Measurements from ENCODE around the gene AFDN.
"Not testable (repeated sequence)": the region's sequence is repeated elsewhere in the genome, so short reads cannot be mapped to it uniquely, and the experiment has no call there.

AFDN gene

GRCh38 chr6:167981916-167982462, 155.3 kb downstream of the AFDN start:
- no peak for DNase-seq

DNA sequence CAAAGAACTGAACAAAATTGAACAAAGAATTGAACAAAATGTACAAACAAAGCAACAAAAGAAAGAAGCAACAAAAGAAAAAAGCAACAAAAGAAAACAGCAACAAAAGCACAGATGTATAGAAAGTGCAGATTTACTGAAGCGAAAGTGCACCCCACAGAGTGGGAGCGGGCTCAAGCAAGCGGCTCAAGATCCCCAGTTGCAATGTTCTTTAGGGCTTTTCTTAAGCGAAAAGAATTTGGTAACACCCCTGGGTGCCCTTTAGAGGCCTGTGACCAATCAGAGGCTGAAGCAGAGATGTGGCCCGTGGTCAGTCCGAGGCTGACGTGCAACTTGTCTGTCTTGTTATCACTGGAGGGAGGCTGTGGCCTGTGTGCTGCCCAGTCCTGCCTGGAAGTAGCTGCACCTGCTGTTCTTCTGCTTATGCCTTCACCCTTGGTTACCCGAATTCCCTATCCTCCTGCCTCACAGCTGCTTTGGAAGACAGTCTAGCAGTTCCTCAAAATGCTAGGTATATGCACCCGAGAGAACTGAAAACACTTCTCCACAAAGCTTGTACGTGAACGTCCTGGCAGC, 157.5 kb downstream of the AFDN start:
- no peak for DNase-seq

DNA sequence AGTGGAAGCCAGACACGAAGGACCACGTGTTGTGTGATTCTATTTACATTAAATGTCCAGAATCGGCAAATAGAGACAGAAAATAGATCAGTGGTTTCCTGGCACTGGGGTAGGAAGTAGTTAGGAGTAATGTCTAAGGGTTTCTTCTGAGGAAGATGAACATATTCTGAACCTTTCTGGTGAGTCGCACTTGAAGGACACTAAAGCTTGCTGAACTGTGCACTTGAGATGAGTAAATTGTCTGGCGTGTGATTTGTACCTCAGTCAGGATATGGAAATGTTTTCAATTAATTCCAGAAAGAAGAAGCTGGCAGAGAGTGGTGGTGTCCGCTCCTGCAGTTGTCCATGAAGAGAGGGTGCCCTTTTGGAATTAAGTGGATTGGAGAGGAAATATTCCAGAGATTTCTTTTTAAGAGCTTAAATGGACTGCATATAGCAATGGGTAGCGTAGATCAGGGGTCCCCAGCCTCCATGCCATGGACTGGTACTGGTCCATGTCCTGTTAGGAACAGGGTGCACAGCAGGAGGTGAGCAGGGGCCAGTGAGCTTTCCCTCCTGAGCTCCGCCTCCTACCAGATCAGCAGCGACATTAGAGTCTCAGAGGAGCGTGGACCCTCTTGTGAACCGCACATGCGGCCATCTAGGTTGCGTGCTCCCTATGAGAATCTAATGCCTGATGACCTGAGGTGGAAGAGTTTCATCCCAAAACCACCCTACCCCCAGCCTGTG, 158.3 kb downstream of the AFDN start:
- DNase-seq = no peak

DNA sequence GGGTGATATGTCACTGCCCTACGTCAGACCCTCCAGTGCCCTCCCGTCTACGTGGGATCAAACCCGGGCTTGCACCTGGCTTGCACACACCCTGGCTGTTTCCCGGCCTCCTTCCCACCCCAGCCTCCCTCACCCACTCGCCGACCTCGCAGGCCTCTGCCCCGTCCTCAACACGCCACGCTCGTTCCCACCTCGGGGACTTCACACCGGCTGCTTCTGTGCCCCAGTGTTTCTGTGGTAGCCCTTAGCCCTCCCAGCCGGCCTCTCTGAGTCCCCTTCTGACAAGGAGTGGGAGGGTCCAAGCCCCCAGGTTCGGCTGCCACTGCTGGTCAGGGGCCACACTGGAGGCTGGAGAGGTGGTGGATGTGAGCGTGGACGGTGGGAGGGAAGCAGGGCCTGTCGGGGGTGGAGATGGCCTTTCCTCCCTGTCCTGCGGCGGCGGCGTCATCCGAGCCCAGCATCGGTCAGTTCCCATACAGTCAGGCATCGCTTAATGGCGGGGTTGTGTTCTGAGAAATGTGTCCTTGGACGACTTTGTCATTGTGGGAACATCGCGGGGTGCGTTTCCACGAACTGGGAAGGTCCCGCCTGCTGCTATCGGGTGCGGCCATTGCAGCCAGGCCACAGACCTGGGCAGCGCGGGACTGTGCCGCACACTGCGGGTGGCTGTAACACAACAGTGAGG, 159.3 kb downstream of the AFDN start:
- no peak for DNase-seq

- no peak for DNase-seq
Measured at GRCh38 chr6:167987396-167988153, 160.9 kb downstream of the AFDN start.

GRCh38 chr6:167988154-167988495, 161.4 kb downstream of the AFDN start:
- no peak for DNase-seq

DNA sequence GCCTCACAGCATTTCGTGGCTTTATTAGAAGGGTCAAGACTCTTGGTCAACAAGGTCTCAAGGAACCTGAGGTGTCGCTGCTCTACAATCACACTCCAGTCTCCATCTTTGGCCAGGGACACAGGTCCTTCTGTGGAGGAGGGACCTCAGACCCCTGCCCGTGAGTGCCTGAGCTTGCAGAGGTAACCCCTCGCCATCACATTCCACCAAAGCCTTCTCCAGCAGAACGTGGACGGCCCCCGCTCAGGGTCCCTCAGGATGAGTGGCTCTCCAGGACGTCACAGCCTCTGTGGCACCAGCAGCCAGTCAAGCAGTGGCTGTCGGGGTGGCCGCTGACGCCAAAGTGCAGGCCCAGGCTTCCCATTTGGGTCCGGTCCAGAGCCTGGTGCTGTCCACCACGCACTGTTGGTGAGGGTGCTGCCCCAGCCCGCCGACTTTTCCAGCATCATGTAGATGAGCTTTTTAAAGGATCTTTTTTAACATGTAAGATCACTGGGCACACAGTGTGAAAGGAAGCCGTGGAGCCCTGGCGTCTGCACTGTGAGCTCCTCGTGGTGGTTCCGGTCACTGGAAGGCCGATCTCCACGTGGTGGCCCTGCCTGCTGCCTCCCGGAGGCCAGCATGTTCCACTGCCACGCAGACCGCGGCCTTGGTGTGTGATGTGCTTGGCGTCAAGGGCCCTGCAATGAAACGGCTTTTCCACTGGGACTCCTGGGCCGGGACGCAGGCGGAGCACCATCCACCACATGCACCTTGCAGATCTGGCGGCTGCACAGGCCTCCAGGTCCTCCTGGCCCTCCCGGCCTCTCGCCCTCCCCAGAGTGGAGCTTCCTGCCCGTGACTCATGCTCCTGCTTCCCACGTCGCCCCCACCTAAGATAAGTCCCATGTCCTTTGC, 162.5 kb downstream of the AFDN start:
- no peak for DNase-seq

DNA sequence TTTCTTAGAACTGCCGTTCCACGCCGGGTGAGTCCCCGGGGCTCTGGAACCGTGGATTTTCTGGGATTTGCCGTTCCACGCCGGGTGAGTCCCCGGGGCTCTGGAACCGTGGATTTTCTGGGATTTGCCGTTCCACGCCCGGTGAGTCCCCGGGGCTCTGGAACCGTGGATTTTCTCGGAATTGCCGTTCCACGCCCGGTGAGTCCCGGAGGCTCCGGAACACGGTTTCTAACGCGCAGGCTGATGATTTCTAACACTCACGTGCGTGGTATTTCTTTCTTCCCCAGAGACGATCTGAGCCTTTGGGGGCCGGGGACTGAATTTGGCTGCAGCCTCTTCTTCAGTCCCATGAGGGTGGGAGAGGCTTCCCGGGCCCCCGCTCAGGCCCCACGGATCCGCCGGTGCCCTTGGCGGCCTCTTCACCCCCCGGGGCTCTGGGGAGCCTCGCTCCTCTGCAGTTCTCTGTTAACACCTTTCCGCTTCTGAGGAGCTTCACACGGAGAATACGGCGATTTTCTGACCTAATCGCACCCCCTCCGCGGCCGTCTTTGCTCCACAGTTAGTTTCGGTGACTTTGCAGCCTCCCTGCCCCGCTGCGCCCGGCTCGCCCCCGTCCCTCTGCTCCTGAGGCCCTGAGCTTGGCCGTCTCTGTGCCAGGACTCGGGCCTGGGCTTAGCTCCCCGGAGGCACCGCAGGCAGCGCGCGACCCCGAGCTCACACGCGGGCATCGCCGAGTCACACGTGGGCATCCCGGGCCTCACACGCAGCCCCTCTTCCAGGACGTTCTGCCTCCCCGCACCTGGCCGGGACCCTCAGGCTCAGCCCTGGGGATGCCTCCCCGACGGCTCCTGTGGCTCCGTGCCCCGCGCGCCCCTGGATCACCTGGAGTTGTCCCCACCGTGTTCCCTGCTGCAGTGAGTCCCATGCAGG, 163.6 kb downstream of the AFDN start:
- no peak for DNase-seq

DNA sequence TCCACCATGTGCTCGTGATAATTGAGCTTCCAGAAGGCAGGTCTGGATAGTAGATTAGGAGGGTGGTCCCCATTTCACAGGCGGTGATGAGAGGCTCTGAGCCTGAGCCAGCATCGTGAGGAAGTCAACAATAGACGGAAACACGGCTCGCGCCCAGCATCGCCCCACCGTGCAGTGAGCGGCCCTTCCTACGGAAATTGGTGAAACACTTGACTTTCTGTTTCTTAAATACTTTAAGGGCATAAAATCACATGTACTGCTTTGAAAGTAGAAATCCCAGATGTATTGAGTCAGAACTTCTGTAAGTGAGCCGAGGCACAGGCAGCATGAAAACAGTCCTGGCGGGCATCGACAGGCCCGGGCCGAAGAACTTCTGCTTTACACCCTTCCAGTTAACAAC, 166.5 kb downstream of the AFDN start:
- DNase-seq = no peak

- no peak for DNase-seq
Measured at GRCh38 chr6:167993831-167994230, 167.1 kb downstream of the AFDN start.

- no peak for DNase-seq
Measured at GRCh38 chr6:167995302-167995701, 168.6 kb downstream of the AFDN start.

DNA sequence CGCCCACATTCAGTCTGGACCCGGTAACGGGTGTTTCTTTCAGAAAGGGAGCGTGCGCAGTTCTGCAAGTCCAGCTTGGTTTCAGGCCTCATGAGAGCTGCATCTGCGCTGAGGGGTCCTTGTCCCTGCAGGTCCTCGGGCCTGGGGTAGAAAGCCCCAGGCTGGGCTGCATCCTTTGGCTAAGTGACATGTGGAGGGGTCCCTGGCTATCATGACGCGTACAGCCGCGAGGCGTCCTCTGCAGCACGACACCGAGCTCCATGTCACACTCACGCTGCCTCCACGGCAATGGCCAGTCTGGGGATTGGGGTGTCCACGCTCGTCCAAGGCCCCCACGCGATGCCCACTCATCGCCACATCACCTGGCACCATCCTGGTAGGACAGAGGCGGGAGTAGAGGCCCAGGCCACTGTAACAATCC, 169.0 kb downstream of the AFDN start:
- DNase-seq = no peak

- no peak for DNase-seq
Measured at GRCh38 chr6:167996424-167997199, 169.9 kb downstream of the AFDN start.

DNA sequence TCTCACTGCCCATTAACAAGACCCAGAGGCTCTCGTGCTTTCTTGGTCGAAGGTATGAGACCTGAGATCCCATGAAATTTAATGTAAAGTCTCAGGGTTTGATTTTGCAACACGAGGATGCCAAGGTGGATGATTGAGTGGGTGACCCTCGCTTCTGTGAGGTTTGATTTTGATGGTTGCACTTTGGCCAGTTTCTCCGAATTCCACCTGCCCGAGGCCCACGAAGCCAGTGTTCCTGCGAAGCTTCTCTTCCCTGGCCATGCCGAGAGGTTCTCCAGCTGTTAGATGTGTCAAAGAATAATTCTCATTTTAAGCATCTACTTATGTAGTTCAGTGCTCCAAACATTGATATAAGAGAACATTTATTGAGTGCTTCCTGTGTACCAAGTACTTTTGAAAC, 170.9 kb downstream of the AFDN start, which contains the start of gene KIF25:
Gene KIF25, plus strand, starts transcription at position 30 of the 400 bp plus-strand sequence. CDS start 31,915 bp downstream, outside the sequence.
- no peak for DNase-seq

DNA sequence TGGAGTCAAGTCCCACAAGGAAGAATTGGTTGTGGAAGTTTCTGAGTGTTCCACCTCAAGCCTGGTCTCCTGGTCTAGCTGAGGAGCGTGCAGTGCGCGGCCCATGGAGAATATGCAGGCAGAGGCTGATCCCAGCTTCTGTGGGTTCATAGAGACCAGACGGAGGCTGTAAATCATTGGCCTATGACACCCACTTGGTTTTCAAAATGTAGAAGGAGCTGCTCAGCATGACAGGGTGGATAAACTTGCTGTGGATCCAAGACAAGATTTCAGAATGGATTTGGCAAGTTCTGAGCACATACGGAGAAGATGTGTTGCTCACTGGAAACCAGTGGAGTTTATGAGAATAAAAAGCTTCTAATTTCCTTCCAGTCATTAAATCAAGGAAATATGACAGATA, 171.5 kb downstream of the AFDN start:
- no peak for DNase-seq

DNA sequence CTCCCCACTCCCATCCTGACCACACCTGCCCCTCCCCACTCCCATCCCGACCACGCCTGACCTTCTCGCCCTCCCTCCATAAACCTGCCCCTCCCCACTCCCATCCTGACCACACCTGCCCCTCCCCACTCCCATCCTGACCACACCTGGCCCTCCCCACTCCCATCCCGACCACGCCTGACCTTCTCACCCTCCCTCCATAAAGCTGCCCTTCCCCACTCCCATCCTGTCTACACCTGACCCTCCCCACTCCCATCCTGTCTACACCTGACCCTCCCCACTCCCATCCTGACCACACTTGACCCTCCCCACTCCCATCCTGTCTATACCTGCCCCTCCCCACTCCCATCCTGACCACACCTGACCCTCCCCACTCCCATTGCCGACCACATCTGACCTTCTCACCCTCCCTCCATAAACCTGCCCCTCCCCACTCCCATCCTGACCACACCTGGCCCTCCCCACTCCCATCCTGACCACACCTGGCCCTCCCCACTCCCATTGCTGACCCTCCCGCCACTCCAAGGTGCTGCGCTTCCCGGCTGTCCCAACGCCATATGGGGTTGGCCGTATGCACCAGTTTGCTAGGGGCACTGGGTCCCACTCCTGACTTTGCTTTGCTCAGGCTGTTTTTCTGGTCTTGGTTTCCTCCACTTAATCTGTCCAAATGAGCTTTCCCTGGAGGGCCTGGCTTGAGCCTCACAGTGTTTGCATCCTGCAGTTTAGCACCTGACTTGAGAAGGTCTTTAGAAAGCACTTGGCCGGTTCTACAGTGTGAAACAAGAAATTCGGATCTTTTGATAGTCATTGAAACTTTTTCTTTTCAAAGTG, 173.7 kb downstream of the AFDN start:
- no peak for DNase-seq

DNA sequence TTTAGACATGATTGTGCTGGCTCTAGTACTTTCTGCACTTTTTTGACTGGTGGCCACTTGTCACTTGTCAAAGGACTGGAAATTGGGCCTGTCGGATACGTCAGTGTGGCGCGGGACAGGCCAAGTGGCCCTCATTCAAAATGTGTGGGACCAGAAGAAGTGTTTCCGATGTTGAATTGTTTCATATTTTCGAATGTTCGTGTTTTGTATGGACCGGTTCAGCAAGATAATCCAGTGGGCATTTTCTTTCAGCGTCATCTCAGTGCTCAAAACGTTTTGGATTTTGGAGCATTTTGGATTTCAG, 174.3 kb downstream of the AFDN start:
- no peak for DNase-seq

DNA sequence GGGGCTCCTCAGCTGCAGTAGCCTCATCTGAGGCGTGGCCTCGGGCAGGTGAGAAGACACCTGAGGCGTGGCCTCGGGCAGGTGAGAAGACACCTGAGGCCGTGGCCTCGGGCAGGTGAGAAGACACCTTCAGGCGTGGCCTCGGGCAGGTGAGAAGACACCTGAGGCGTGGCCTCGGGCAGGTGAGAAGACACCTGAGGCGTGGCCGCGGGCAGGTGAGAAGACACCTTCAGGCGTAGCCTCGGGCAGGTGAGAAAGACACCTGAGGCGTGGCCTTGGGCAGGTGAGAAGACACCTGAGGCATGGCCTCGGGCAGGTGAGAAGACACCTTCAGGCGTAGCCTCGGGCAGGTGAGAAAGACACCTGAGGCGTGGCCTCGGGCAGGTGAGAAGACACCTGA, 174.8 kb downstream of the AFDN start:
- DNase-seq = not testable (repeated sequence)

DNA sequence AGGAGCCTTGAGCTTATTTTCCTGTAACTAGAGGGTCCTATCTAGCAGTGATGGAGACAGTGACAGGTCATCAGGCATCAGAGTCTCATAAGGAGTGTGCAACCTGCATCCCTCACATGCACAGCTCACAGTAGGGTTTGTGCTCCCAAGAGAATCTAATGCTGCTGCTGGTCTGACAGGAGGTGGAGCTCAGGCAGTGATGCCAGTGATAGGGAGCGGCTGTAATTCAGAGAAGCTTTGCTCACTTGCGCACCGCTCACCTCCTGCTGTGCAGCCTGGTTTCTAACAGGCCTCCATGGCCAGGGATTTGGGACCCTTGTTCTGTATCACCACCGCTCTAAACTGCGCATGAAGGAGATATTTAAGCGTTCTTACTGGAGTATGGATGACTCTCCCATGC, 176.1 kb downstream of the AFDN start:
- DNase-seq = no peak

Measured in right kidney (tissue), 1 donor.